ENCODE data around the gene TLE4. TPM values are rescaled to one million over a fixed set of nuclear protein-coding genes. Genes with fewer than 3 reads are reported as not detected.
"Not testable (repeated sequence)": the region's sequence is repeated elsewhere in the genome, so short reads cannot be mapped to it uniquely, and the experiment has no call there.

The TLE4 gene
- total RNA-seq, 1 experiment from 2014 or later, result 29.1 TPM

DNA sequence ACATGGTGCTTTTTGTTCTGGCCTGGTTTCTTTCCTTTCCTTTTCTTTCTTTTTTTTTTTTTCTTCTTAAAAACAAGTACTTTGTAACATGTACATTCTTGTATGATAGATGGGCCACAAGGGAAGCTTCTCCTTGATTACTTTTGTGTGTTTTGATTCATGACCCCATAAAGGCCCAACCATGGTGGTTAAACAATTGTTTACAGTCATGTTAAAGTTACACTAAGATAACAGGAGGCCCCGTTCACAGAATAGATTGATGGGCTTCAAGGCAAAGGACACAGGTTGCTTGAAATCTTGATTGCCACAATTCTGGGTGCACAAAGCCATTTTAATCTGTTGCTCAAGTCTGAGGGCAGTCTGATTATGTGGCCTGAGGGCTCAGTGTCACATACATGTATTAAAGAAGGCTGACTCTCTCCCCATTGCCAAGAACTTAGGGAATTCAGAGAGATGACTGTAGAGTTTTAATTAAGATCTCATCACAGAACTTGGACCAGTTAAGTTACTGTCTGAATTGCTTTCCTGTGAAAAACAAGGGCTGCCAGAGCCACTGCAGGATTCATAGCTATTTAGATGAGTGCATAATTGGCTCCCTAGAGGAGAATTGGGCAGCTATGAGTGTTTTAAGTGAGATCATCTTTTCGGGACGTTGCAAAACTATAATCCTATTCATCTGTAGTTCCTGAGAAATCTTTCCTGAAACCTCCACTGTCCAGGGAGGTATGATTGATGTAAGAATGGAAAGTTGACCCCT lies 163.4 kb downstream of the TLE4 start:
- no peak for DNase-seq (ENCODE audit: low read depth)

DNA sequence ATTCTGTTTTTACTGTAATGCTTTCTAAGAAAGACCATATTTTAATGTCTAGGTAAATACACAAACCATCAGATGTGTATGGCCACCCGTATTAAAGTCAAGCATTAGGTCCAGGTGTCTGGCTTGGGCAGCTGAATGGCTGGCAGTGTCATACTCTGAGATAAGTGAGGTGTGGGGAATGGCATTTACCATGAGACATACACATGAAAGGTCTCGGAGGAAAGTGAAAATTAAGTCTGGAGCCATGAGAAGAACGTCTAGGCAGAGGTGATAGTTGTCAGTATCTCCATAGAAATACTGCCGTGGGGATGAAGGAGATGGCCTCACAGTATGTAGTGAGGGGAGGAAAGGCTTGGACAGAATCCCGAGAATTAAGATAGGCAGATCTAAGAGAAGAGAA lies 164.3 kb downstream of the TLE4 start:
- DNase-seq (ENCODE audit: low read depth), result no peak

DNA sequence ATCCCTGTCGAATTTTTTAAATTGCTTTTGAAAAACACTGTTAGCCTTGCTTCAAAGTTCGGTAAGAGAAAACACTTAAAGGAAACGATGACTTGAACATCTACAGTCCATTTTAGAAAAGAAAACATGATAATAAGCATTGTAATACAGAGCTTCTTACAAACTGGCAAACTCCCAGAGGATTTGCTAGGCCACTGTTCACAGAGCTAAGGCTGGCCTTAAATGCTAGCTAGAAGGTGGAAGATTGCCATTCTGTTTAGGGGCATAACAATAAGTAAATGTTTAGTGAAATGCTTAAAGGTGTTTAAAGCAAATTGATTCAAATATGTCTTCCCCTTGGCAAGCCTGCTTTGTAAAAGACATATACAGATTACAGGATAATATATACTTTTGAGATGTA lies 169.6 kb downstream of the TLE4 start:
- no peak for DNase-seq (ENCODE audit: low read depth)

DNA sequence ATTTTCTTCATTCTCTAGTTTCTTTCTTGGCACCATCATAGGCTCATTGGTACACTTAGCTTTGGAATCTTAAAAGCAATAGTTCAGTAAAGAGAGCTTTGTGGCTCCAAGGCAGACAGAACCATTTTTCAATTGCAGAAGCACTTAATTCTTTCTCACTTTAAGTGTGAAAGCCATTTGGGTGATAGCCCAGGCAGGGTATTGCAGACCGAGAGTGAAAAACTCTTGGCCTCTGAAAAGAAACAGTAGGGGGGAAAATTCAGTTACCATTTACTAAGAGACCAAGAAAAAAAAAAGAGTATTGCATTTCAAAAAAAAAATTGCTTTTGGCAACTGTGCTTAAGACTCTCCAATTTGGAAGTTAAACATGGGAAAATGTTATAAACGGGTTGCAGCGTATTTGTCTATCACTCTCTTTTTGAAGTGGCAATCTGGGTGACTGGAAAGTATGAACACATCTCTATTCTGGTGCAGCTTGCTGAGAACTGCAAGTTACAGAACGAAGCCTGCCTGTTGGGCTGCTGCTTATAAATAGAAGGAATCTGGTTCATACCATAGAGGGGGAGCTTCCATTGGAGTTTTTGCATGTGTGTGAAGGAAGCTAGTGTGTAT lies 170.5 kb downstream of the TLE4 start:
- DNase-seq (ENCODE audit: low read depth), result no peak

DNA sequence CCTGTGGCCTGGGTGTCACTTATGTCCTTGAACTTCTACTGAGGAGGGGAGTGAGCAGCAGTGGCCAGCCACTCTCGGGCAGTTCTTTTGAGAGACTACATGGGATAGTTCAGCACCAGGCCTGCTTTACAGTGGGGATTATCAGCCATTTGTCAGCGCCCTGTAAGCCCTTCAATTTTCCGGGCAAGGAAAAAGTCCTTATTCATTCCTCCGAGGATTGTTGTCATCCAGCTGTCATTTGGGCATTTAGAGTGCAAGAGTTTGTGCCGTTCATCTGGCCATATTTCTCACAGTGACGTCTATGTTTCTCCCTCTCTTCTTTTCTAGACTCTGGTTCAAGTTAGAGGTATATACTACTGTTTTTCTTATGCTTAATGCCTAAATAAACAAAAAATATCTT lies 172.8 kb downstream of the TLE4 start:
- DNase-seq (ENCODE audit: low read depth), result no peak

DNA sequence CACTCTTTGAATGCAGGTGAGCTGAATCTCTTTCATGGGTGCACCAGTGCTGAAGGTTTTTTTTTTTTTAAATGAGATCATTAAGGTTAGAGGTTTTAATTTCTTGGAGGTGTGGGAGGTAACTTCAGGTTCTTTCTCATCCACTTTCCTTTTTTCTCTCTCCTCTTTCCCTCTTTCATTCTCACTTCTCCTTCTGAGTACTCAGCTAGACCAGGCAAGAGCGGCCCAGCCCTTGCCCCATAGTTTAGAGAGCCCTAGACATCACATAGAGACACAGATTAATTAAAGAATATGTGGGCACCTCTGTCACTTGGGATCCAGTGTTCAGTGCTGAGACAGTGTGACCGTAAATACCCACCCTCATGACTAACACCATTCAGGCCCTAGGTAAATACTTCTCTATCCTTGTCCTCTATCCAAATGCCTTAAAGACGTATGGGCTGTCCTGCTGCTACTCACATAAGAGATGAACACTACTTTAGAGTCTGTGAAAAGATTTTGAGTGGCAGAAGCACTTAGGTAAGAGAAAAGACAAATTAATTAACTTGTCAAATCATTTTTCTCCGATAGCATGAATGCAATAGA lies 174.1 kb downstream of the TLE4 start:
- no peak for DNase-seq (ENCODE audit: low read depth)

DNA sequence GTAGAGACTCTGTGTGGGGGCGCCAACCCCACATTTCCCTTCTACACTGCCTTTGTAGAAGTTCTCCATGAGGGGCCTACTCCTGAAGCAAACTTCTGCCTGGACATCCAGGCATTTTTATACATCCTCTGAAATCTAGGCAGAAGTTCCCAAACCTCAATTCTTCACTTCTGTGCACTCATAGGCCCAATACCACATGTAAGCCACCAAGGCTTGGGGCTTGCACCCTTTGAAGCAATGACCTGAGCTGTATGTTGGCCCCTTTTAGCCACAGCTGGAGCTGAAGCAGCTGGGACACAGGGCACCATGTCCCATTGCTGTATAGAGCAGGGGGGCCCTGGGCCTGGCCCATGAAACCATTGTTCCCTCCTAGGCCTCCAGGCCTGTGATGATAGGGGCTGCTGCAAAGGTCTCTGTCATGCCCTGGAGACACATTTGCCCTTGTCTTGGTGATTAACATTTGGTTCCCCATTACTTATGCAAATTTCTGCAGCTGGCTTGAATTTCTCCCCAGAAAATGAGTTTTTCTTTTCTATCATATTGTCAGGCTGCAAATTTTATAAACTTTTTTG lies 180.2 kb downstream of the TLE4 start:
- DNase-seq (ENCODE audit: low read depth), result not testable (repeated sequence)

DNA sequence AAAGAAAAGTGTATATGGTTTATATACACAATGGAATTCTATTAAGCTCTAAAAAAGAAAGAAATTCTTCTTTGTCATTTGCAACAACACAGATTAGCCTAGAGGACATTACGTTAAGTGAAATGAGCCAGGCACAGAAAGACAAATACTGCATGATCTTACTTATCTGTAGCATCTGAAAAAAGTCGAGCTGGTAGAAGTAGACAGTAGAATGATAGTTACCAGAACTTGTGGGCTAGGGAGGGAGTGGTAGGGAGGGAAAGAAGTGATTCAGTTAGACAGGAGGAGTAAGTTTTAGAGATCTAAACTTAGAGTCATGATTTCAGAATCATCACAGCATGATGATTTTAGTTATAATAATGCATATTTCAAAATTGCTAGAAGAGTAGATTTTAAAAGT lies 184.6 kb downstream of the TLE4 start:
- DNase-seq (ENCODE audit: low read depth), result no peak

DNA sequence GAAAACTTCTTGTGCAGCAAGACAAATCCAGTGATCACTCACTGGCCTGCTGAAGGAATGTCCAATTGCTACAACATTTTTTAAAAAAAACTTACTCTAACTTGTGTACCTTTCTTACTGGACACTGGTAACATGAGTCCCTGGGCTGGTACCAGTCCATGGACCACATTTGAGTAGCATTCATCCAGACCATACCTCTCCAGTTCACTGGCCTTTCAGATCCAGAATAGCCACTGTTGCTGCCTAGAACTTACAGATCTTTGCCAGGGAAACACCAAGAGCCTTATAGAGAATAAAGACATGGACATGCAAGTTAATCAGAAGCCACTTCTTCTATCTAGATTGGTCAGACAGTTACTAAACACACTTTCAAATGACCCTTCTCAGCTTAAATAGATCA lies 185.3 kb downstream of the TLE4 start:
- DNase-seq (ENCODE audit: low read depth), result no peak

DNA sequence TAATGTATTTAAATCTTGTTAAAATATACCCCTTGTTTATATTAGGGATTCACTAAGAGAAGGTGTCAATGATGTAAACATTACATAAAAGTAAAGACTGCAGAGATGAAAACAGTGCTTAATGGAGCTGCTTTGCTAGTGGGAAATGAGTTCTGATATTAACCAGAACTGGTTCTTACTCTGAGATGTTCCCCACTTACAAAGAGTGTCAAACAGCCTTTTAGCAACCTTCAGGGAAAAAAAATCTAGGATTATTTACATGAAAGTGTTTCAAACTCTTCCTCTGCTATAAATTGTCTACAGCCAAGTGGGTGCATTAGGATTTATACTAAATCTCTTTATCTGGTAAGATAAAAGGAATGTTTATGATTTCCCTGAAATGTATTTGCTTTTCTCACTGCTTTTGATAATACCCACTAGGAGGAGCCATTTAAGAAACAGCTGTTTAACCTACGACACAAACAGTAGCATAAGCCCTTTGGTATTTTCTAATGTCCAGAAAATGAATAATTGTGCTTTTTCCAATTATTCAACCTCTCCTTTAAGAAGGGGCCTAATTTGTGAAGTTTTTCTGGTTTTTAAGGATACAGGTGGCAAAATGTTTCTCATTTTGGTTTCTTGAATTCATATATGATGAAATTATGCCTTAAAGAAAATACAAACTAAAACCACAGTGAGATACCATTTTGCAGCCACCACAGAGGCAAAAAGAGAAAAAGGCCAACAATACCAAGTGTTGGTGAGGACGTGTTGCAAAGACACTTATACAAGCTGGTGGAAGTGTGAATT lies 186.3 kb downstream of the TLE4 start:
- DNase-seq (ENCODE audit: low read depth), result no peak

DNA sequence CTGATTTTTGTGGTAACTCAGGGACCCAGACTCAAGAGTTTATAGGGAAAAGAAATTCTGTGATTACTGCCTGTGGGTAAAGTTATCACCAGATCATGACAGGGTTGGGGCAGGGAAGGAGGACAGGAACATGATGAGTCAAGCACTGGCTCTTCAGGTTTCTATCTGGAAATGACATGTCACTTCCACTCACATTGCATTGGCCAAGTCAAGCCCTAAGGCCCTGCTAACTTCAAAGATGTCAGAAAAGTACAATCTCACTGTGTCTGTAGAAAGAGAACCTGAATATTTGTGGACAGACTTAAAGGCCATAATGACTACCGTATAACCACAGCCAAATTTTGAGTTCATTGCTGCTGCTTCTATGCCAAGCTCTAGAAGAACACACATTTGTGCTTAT lies 187.7 kb downstream of the TLE4 start:
- no peak for DNase-seq (ENCODE audit: low read depth)

DNA sequence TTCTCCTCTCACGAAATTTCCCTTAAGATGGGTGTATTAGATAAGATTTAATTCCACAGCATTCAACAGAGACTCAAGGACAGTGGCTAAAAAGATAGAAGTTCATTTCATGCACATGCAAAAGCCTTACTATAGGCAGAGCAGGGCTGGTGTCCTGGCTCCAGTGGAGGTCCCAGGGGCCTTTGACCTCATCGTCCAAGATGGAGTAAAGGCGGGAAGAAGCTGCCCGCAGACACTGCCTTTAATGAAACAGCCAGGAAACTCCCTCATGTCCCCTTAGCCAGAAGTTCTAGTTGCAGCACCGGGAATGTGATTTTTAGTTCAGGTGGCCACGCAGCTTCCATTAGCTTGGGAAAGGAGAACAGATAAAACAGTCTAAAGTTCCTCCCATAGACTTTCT lies 190.3 kb downstream of the TLE4 start:
- no peak for DNase-seq (ENCODE audit: low read depth)

DNA sequence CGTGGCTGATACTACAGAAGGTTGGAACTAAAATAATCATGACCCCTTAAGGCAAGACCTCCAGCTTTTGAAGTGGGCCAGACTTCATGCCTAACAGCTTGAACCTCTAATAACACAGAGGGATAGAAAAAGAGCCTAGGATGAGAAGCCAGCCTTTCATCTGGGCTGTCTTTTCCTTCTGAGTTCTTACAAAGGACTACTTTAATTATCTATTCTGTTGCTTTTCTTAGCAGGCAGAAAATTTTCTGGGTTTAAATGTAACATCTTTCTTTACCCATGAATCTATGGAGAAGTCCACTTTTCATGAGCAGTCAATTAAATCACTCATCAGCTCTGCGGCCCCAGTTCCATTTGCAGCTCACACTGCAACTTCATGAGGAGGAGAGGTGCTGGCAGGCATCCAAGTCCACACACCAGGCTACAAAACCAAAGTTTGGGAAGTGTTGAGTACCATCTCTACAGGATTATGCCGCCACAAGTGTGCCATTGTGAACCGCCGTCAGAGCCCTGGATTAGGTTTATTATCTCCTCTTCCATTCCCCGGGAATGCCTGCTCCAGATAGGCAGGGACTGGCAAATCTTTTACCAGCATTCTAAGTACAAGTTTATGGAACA lies 192.0 kb downstream of the TLE4 start:
- peak; percentile 50 for DNase-seq (ENCODE audit: low read depth)

DNA sequence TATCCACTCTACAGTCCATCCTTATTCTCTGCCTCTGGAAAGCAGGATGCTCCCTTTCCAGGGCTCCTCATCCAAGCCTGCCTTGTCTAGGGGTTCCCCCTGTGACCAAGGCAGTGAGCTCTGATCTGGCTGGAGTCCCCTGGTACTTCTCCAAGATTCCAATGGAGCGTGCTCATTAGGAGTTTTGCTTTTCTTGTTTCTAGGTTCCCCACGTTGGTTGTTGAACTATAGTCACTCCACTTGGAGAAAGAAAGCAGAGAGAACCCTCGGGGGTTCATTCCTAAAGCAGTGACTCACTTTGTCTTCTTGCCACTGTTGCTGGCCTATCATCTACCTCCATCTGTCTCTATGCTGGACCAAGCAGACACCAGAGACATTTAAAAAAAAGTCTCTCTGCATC lies 192.6 kb downstream of the TLE4 start:
- peak; percentile 90 for DNase-seq (ENCODE audit: low read depth)

DNA sequence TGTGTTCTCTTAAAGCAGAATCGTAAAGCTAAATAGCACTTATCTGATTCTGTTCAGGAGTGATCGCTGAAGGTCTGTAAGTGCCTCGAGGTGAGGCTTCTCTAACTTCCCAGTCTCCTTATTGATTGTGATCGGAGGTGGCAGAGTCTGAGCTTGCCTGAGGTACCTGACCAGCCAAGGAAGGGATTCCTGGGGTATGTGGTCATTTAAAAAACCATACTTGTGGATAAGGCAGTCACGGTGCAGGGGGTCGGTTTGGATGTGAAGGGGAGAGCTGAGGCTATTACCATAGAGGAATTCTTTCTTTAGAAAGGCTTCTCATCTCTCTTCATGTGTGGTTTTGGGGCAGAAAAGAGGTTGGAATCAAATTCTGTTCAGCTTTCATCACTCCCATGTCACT lies 193.7 kb downstream of the TLE4 start:
- DNase-seq (ENCODE audit: low read depth), result peak; percentile 41

DNA sequence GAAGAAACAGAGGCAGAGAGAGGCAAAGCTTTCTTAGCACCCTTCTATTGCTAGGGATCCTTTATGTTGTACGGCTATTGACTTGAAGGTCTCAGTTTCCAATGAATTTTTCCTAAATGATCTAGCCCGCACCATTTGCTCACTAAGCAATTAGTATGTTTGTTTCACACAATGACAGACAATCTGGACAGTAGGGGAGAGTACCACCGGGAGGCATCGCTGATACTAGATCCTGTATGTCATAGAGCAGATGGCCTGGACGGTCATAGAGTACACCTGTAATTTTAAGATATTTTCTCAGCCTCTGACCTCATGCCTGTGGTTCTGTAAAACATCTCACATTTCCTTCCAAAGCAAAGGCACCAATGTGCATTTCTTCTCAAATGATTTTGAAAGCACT lies 194.3 kb downstream of the TLE4 start:
- no peak for DNase-seq (ENCODE audit: low read depth)

DNA sequence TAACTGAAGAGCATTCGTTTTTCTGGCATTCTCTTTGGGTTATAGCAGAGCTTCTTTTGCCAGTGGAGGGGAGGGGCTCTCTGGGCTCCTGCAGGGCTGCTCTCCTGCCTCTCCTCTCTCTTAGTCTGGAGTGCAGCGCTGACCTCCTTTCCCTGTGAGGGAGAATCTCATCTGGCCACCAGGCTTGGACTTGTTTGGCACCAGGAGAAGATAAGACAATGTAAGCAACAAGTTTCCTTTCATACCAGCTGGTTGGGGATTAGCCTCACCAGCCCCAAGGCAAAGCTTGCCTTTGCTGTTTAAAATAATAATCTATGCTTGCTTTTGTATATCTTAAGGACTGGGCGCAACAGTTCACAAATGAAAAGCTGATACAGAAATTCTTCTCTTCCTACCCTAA lies 196.4 kb downstream of the TLE4 start:
- no peak for DNase-seq (ENCODE audit: low read depth)

DNA sequence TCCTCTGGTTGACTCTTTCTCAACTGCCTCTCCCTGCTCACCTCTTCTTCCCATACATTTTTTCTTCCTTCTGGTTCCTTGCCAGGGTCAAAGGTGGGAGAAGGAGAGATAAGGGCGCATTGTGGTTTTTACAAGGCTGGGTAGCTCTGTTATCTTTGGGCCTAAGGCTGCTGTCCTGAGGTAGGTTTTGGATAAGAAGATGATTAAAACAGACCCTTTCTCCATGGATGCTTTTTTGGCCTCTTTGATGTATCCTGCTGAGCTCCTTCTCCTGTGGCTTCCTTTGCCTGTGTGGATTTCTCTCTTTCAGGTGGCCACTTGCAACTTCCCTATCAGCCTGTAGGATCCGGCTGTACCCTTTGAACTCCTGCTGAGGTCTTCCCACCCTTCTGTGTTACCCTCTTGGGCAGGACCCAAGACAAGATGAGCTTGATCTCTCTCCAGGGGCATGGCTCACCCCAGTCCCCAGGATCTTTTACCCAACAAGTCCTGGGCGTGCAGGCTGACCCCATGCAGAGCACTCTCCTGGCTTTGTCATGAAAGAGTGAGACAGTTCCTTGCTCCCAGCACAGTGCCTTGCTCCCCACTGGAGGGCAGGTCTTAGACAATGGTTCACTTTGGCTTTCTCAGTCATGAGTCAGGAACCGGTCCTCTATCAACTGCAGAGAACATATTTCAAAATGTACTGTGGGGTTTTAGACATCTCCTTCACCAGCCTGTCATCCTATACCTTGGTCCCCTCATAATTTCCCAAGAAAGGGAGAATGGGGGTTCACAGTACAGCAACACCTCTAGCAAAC lies 197.9 kb downstream of the TLE4 start:
- DNase-seq (ENCODE audit: low read depth), result no peak

DNA sequence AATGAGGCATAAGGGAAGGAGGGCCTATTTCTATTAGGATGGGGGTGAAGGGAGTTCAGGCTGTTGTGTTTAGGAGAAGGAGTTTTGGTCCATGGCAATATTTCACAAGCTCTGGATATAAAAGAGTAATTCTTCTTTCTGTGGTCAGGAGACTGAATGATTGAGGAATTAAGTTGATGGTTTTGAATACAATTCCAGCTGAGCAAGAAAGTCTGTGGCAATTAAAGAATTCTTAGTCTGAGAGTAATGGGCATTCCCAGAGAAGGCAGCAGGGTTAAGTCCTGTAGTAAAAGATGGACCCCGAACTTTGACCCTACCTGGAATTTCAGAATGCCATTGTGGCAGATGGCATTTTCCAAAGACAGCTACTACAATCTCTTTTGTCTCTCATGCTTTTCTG lies 202.6 kb downstream of the TLE4 start:
- DNase-seq (ENCODE audit: low read depth), result no peak
